ENCODE results near the gene C1GALT1C1.

DNA sequence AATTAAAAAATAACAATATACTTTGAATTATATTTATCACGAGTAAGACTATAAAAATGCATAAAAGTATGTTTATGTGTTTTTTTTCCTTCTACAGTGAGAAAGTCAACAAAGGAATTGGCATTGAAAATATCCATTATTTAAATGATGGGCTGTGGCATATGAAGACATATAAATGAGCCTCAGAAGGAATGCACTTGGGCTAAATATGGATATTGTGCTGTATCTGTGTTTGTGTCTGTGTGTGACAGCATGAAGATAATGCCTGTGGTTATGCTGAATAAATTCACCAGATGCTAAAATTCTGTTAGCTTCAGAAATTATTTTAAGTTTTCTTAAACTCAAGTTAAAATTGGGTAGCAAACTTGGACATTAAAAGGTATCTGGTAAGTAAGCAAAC, 17.8 kb downstream of the C1GALT1C1 start:
- TF ChIP-seq, protein P1, sequence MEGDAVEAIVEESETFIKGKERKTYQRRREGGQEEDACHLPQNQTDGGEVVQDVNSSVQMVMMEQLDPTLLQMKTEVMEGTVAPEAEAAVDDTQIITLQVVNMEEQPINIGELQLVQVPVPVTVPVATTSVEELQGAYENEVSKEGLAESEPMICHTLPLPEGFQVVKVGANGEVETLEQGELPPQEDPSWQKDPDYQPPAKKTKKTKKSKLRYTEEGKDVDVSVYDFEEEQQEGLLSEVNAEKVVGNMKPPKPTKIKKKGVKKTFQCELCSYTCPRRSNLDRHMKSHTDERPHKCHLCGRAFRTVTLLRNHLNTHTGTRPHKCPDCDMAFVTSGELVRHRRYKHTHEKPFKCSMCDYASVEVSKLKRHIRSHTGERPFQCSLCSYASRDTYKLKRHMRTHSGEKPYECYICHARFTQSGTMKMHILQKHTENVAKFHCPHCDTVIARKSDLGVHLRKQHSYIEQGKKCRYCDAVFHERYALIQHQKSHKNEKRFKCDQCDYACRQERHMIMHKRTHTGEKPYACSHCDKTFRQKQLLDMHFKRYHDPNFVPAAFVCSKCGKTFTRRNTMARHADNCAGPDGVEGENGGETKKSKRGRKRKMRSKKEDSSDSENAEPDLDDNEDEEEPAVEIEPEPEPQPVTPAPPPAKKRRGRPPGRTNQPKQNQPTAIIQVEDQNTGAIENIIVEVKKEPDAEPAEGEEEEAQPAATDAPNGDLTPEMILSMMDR (IDR thresholded peaks at IDR 0.05): no peak
- TF ChIP-seq POLR2A (IDR thresholded peaks at IDR 0.05): no peak
